ENCODE data around the gene CARS2. TPM values are rescaled to one million over a fixed set of nuclear protein-coding genes. Genes with fewer than 3 reads are reported as not detected.
A peak's percentile ranks its signal among the peaks of the same experiment; 100 is the strongest.

The CARS2 gene
- total RNA-seq, 6 experiments from 2014 or later, result 22.0 to 53.2 (median 27.3) TPM

DNA sequence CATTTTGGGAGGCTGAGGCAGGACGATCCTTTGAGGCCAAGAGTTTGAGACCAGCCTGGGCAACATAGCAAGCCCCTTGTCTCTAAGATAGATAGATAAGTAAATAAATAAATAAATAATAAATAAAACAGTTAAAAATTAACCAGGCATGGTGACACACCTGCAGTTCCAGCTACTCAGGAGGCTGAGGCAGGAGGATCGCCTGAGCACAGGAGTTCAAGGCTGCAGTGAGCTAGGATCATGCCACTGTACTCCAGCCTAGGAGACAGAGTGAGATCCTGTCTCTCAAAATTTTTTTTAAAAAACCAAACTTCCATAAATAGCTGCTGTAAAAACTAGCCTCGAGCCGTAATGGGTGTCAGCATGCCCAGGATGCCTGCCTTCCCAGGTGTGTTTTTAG is 104.9 kb downstream of the CARS2 start:
- Histone ChIP-seq H3K27me3 (no peaks in the 10 kb centered on the region), H3K36me3 (no peaks in the 10 kb centered on the region), H3K27ac (no peak overlapping the region), H3K9me3 (no peaks in the 10 kb centered on the region), H3K4me1 (no peaks in the 10 kb centered on the region), H3K4me3 (no peak overlapping the region)
- 44% methylated on average over 3 of the region's 4 CpGs for WGBS (ENCODE audit: insufficient coverage, low coverage, low lambda C conversion rate, missing lambda C conversion rate)
- TF ChIP-seq POLR2A (IDR thresholded peaks at IDR 0.05), result no peak
- no peak for TF ChIP-seq CTCF (IDR thresholded peaks at IDR 0.05)
- DNase-seq (no peak), ATAC-seq (no peak)
- intact Hi-C loops (cut with DNase I), result no loop called here

- no peaks in the 10 kb centered on the region for H3K9me3 ChIP-seq
- no peak overlapping the region for H3K4me3 ChIP-seq
- no peaks in the 10 kb centered on the region for H3K27me3 ChIP-seq
- H3K36me3 ChIP-seq, result no peaks in the 10 kb centered on the region
- H3K4me1 ChIP-seq, result no peaks in the 10 kb centered on the region
- ATAC-seq (peak in 2 of 4 donors; percentile 87 to 94), DNase-seq (no peak)
- H3K27ac ChIP-seq, result no peak overlapping the region
- intact Hi-C loops (cut with DNase I), result no loop called here
- TF ChIP-seq CTCF (IDR thresholded peaks at IDR 0.05) (no peak), POLR2A (IDR thresholded peaks at IDR 0.05) (no peak)
- 19% methylated on average over 8 of the region's 10 CpGs for WGBS (ENCODE audit: insufficient coverage, low coverage, low lambda C conversion rate, missing lambda C conversion rate)
Observed at GRCh38 chr13:110600261-110600819, 105.6 kb downstream of the CARS2 start.

DNA sequence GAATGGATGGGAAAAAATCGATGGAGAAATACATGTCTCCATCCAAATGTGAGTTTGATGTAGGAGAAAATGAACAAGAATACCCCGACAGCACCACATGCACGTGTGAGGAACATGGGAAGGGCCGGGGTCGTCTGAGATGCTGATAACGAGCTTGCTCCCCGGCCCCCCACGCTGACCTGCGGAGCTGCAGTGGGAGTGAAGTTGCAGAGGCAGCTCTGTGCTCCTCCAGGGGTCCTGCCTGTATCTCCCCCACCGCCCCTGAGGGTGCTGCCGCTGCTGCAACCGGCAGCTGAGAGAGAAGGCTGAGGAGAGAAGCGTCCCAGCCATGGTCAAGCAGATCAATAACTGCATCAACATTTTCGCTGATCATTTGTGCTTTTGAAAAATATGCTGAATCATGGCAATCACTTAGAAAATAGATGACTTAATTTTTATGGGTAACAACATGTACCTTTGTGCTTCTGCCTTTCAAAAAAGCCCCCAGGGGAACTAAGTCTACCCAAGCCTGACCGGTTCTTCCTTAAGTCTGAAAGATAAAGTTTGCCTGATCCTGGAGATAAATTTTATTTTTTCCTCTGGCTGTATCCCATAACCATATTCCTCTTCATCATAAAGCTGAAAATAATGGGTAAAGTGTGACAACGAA is 108.8 kb downstream of the CARS2 start:
- Histone ChIP-seq H3K27me3 (no peaks in the 10 kb centered on the region), H3K27ac (no peak overlapping the region), H3K4me1 (no peaks in the 10 kb centered on the region), H3K4me3 (no peak overlapping the region), H3K36me3 (no peaks in the 10 kb centered on the region), H3K9me3 (no peaks in the 10 kb centered on the region)
- intact Hi-C loops (cut with DNase I), result loop anchor here (10.0 kb wide), 2 partner anchors 218 to 448 kb away; no protein-coding TSS in a partner anchor
- 68% methylated on average over 7 of the region's 16 CpGs for WGBS (ENCODE audit: insufficient coverage, low coverage, low lambda C conversion rate, missing lambda C conversion rate)
- TF ChIP-seq POLR2A (IDR thresholded peaks at IDR 0.05) (no peak), CTCF (IDR thresholded peaks at IDR 0.05) (no peak)
- DNase-seq (no peak), ATAC-seq (no peak)

- Histone ChIP-seq H3K27me3 (no peaks in the 10 kb centered on the region), H3K4me1 (no peaks in the 10 kb centered on the region), H3K9me3 (no peaks in the 10 kb centered on the region), H3K36me3 (no peaks in the 10 kb centered on the region), H3K4me3 (no peak overlapping the region), H3K27ac (no peak overlapping the region)
- peak in 1 of 3 donors; percentile 38 for DNase-seq
- intact Hi-C loops (cut with DNase I), result loop anchor here (10.0 kb wide), 2 partner anchors 221 to 451 kb away; no protein-coding TSS in a partner anchor
- WGBS (ENCODE audit: insufficient coverage, low coverage, low lambda C conversion rate, missing lambda C conversion rate), result 29% methylated on average over 6 of the region's 6 CpGs
- peak; percentile 95 to 98 (median 97) for ATAC-seq
- TF ChIP-seq POLR2A (IDR thresholded peaks at IDR 0.05) (no peak), CTCF (IDR thresholded peaks at IDR 0.05) (peak; percentile 61 to 73 (median 70))
Observed at GRCh38 chr13:110593430-110594130, 112.3 kb downstream of the CARS2 start.
